Osteoblast (primary cell): ENCODE results near the gene CREBL2. TPM values are rescaled to one million over a fixed set of nuclear protein-coding genes. Genes with fewer than 3 reads are reported as not detected.

ENCODE experiments used
- DNase-seq: peaks from one replicate; pipeline ENCODE4 v3.0.0; 2011; ENCODE audit warnings: low spot score, mixed read lengths; ENCODE audit not compliant: insufficient read length; ENCODE audit errors: missing footprints
- H2AFZ ChIP-seq: 2 replicates; pipeline ENCODE4 v1.6.0; 2011; ENCODE audit warnings: mild to moderate bottlenecking, low read length
- H3K27ac ChIP-seq: 2 replicates; pipeline ENCODE4 v1.5.1; 2011; ENCODE audit warnings: mild to moderate bottlenecking, low read depth, low read length, moderate library complexity
- H3K27me3 ChIP-seq: 2 replicates; pipeline ENCODE4 v1.6.0; 2012; ENCODE audit warnings: mild to moderate bottlenecking, control low read depth, inconsistent platforms, low read length, moderate library complexity; ENCODE audit not compliant: insufficient read depth
- H3K36me3 ChIP-seq: 2 replicates; pipeline ENCODE4 v1.5.1; 2011; ENCODE audit warnings: mild to moderate bottlenecking, low read length, control low read depth, moderate library complexity; ENCODE audit not compliant: insufficient read depth
- H3K4me1 ChIP-seq: 2 replicates; pipeline ENCODE4 v1.5.1; 2011; ENCODE audit warnings: mild to moderate bottlenecking, low read length, control low read depth, moderate library complexity; ENCODE audit not compliant: insufficient read depth
- H3K4me2 ChIP-seq: 2 replicates; pipeline ENCODE4 v1.6.0; 2011; ENCODE audit warnings: mild to moderate bottlenecking, low read length; ENCODE audit not compliant: insufficient read depth
- H3K4me3 ChIP-seq: fragments of 200-600 bp; sonication (generic); 3 replicates; pipeline ENCODE4 v1.5.1; 2012; ENCODE audit warnings: mild to moderate bottlenecking, low read length, inconsistent platforms; ENCODE audit not compliant: insufficient read depth
- H3K79me2 ChIP-seq: 2 replicates; pipeline ENCODE4 v1.6.0; 2012; ENCODE audit warnings: mild to moderate bottlenecking, low read length, control low read depth, inconsistent platforms; ENCODE audit not compliant: insufficient read depth
- H3K9me3 ChIP-seq: 2 replicates; pipeline ENCODE4 v1.5.1; 2011; ENCODE audit warnings: low read depth, low read length, control low read depth
- H4K20me1 ChIP-seq: 2 replicates; pipeline ENCODE4 v1.6.0; 2012; ENCODE audit warnings: mild to moderate bottlenecking, low read length, control low read depth; ENCODE audit not compliant: insufficient read depth
- CTCF ChIP-seq: IDR thresholded peaks from 2 replicates; pipeline ENCODE4 v1.5.1; 2011; ENCODE audit warnings: mild to moderate bottlenecking, low read depth, low read length, moderate library complexity; ENCODE audit errors: extremely low read depth
- total RNA-seq: library from RNA; depleted of rRNA; stranded (reverse); fragments of >200 nt; gene quantifications from 2 replicates; pipeline ENCODE4 v1.2.3, GENCODE V29; 2012

The CREBL2 gene
- total RNA-seq, 1 donor: 47.0 TPM

- no peaks in the 10 kb centered on the region for H4K20me1 ChIP-seq
- DNase-seq: no peak
- no peaks in the 10 kb centered on the region for H3K36me3 ChIP-seq
- no peak overlapping the region for H3K27ac ChIP-seq
- no peak overlapping the region for H3K4me2 ChIP-seq
- no peak overlapping the region for H3K4me3 ChIP-seq
- no peaks in the 10 kb centered on the region for H3K79me2 ChIP-seq
- no peaks in the 10 kb centered on the region for H3K9me3 ChIP-seq
- TF ChIP-seq CTCF: no peak
- H2AFZ ChIP-seq: no peak overlapping the region
- H3K4me1 ChIP-seq: peaks cover 25% of the 10 kb centered on the region
- no peaks in the 10 kb centered on the region for H3K27me3 ChIP-seq
Measured at GRCh38 chr12:12665194-12665593, 53.5 kb downstream of the CREBL2 start.

- no peak overlapping the region for H3K27ac ChIP-seq
- no peaks in the 10 kb centered on the region for H3K36me3 ChIP-seq
- H2AFZ ChIP-seq: no peak overlapping the region
- H3K4me2 ChIP-seq: no peak overlapping the region
- no peaks in the 10 kb centered on the region for H3K9me3 ChIP-seq
- H3K4me3 ChIP-seq: no peak overlapping the region
- no peaks in the 10 kb centered on the region for H3K27me3 ChIP-seq
- no peak for DNase-seq
- no peak for TF ChIP-seq CTCF
- peaks cover 10% of the 10 kb centered on the region for H3K4me1 ChIP-seq
- no peaks in the 10 kb centered on the region for H3K79me2 ChIP-seq
- H4K20me1 ChIP-seq: no peaks in the 10 kb centered on the region
Measured at GRCh38 chr12:12668005-12668404, 56.3 kb downstream of the CREBL2 start.

GRCh38 chr12:12669020-12669419 is 57.3 kb downstream of the CREBL2 start:
- H3K4me2 ChIP-seq: no peak overlapping the region
- no peaks in the 10 kb centered on the region for H3K36me3 ChIP-seq
- H4K20me1 ChIP-seq: no peaks in the 10 kb centered on the region
- no peaks in the 10 kb centered on the region for H3K27me3 ChIP-seq
- no peak overlapping the region for H2AFZ ChIP-seq
- no peaks in the 10 kb centered on the region for H3K9me3 ChIP-seq
- no peaks in the 10 kb centered on the region for H3K79me2 ChIP-seq
- no peak overlapping the region for H3K27ac ChIP-seq
- no peak for TF ChIP-seq CTCF
- H3K4me1 ChIP-seq: peaks cover 13% of the 10 kb centered on the region
- no peak for DNase-seq
- H3K4me3 ChIP-seq: no peak overlapping the region

- no peaks in the 10 kb centered on the region for H3K27me3 ChIP-seq
- H3K27ac ChIP-seq: peak overlapping the region; percentile 11
- H3K36me3 ChIP-seq: no peaks in the 10 kb centered on the region
- H2AFZ ChIP-seq: peak overlapping the region; percentile 6
- TF ChIP-seq CTCF: no peak
- peaks cover 13% of the 10 kb centered on the region for H3K4me1 ChIP-seq
- H3K9me3 ChIP-seq: no peaks in the 10 kb centered on the region
- peak overlapping the region; percentile 60 for H3K4me2 ChIP-seq
- H4K20me1 ChIP-seq: no peaks in the 10 kb centered on the region
- no peaks in the 10 kb centered on the region for H3K79me2 ChIP-seq
- no peak for DNase-seq
- no peak overlapping the region for H3K4me3 ChIP-seq
Measured at GRCh38 chr12:12671850-12672660, 60.4 kb downstream of the CREBL2 start.
